A673 (cell line): ENCODE results near the gene ZCCHC24.

Experiments
- CTCF ChIP-seq: fragments of 300-800, 200-600 bp; sonication (generic); conservative IDR thresholded peaks from 2 replicates; pipeline ENCODE4 v1.5.1; 2017; ENCODE audit warnings: low read depth, mild to moderate bottlenecking, antibody characterized with exemption, low read length, moderate library complexity, mixed read lengths
- EZH2 ChIP-seq: fragments of 200-600 bp; sonication (generic); IDR thresholded peaks from 2 replicates; pipeline ENCODE4 v1.6.1; 2017; ENCODE audit warnings: borderline replicate concordance, low read depth, mild to moderate bottlenecking, mixed read lengths, antibody characterized with exemption, low read length; ENCODE audit not compliant: poor library complexity, severe bottlenecking

GRCh38 chr10:79403441-79404230 is 41.8 kb downstream of the ZCCHC24 start:
- TF ChIP-seq CTCF (no peak), EZH2 (no peak)
